GM18502 (cell line): Measurements from ENCODE around the gene PDE3A.
"Not testable (repeated sequence)": the region's sequence is repeated elsewhere in the genome, so short reads cannot be mapped to it uniquely, and the experiment has no call there.

Experiments used
- ATAC-seq: cut with Tn5 transposase; IDR thresholded peaks from one replicate; pipeline ENCODE4 v1.9.1; 2021; ENCODE audit warnings: mild to moderate bottlenecking; ENCODE audit not compliant: unreplicated experiment, poor library complexity

Gene PDE3A

DNA sequence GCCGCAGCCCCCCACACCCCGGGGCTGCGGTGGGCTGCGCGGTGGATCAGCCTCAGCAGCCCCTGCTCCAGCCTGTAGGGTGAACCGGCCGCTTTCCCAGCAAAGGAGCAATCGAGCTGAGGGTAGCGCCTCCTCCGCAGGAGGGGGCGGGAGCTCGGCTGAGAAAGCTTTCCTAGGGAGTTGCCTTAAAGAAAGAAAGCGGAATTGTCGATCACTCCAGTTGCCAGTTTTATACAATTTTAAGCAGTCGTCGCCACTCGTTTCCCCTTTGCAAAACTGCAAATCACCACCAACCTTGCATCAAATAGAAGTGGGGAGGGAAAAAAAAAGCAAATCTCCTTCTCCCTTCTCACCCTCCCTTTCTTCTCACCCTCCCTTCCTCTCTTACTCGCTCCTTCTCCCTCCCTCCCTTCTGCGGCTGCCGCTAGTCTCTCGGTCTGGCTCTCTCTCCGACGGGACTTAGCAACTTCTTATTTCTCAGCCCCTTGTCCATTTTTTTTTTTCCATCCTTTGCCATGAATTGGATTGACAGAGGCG, at the start of gene PDE3A:
TSS of gene PDE3A (plus strand) at position 424 of the 537 bp plus-strand sequence. CDS start 748 bp downstream, outside the sequence.
- ATAC-seq, result no peak

DNA sequence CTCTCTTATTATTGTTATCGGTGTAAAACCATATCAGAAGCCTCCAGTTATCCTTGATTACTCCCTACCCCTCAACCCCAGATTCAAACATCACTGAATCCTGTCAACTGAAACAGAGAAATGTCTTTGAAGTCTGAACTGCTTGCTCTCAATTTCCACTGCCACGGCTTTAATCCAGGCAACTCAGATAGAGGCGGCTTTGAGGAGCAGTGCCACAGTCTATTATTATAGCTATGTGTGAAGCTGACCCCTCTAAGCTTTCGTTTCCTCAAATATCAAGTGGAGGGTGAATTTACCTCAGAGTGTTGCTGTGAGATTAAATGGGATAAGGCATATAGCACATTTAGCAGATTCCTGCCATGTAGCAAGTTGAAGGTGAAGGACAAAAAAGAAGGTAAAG, 49.0 kb upstream of the PDE3A start:
- no peak for ATAC-seq

DNA sequence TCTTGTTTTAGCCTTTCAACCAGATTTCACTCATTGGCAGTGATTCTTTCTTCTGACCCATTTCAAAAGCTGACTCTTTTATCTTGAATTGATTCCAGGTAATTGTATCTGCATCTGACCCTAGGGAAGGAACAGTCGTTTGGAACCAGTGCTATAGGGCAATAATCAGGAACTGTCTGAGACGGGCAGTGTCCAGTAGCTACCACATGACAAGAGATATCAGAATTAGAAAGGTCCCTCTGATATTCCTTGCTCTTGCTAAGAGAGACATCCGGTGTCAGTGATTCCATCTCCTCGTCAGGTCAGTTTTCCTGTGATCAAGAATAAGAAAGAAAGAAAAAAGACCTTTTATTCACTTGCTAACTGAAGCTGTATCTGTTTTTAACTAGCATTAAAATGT, 47.8 kb upstream of the PDE3A start:
- ATAC-seq, result no peak

DNA sequence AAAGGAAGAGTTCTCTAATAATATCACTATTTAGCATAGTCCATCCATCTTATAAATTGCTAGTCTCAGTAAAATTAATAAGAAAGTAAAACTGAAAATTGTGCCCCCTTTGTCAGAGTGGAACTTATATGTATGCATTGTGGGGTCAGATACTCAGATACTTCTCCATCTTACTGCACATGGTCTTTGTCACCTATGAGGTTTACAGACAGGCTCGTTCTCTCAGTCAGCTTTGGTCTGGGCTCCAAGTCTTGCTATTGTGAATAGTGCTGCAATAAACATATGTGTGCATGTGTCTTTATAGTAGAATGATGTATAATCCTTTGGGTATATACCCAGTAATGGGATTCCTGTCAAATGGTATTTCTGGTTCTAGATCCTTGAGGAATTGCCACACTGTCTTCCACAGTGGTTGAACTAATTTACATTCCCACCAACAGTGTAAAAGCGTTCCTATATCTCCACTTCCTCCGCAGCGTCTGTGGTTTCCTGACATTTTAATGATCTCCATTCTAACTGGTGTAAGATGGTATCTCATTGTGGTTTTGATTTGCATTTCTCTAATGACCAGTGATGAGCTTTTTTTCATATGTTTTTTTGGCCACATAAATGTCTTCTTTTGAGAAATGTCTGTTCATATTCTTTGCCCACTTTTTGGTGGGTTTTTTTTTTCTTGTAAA, 37.4 kb upstream of the PDE3A start:
- ATAC-seq, result not testable (repeated sequence)

DNA sequence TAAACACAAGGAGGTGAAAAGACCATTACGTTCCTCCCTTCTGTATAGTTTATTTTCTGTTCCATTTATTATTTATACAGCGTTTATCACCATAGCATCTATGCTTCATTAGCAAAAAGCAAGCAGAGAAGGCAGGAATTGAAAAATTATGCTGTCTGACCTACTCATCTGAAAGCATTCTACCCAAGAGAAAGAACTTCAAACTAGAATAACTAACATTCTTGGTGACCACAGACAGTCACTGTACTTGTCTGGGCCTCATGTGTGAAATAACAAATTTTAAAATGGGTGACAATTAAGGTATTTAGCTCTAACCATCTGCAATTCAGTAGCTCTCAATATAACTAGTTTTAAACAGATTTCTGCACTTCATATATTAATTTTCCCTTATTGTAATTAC, 29.3 kb upstream of the PDE3A start:
- ATAC-seq, result no peak

DNA sequence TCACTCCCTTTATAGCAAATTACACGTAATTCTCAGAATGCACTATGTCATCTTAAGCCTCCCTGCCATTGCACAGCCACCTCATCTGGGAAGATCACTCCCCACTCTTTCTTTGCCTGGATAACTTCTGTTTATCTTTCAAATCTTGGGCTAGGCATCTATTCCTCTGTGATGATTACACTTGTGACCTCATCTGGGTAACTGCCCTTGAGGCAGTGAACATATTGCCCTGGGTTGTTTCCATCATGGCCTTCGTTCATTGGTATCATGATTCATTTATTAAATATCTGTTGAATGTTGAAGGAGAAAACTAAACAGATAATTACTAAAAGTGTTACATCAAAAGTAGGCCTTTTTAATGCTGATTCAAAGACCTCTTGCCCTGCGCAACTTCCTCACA, 26.2 kb upstream of the PDE3A start:
- no peak for ATAC-seq

- ATAC-seq, result no peak
These were observed 22.5 kb upstream of the PDE3A start for GRCh38 chr12:20345866-20346265.

DNA sequence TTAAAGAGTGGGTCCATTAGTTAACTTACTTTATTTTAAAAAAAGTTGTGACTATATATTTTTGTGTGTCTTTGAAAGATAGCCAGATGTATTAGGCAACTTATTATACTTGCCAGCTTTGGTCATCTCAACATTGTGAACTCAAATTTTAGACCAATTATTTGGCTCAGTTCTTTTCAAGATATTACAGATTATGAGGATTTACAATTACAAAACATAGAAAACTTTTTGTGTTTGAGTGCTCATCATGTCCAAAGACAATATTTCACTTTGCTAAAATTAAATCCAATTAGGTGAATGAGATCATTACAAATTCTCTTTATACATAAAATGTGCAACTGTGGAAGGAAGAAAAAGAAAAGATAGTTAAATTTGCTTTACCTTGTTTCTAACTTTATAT, 18.3 kb upstream of the PDE3A start:
- no peak for ATAC-seq

DNA sequence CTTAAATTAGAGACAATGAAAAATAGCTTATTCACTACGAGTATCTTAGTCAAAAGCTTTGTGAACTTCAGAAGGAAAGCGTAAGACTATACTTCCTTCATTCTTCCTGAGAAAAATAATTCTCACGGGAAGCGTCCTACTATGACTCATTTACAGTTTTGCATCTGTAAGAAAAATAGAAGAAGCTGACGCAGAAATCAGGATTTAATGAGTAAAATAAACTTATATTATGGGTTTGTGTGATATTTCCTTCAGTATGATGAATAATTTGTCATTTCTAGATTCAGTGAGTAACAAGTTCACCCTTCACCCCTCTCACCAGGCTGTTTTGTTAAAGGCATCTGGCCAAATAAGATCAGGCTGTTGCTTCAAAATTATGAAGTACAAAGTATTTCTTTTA, 17.8 kb upstream of the PDE3A start:
- no peak for ATAC-seq

GRCh38 chr12:20351406-20351805, 16.9 kb upstream of the PDE3A start:
- ATAC-seq, result no peak

DNA sequence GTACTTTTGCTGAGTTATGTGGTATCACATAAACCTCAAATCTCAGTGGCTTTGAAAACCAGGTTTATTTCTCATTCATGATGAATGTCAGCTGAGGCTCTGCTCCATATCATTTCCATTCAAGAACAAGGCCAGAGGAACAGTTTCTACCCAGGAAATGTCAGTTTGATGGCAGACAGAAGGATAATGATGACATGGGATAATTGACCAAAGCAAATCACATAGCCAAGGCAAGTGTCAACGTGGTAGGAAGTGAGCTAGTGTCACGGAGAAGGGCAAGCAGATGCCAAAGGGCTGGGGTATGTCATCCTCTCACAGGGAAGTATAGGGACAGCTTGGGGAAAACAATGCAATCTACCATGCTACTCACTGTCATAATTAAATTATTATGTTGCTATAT, 12.3 kb upstream of the PDE3A start:
- ATAC-seq, result no peak

- no peak for ATAC-seq
These were observed 7.9 kb upstream of the PDE3A start for GRCh38 chr12:20360407-20360806.

DNA sequence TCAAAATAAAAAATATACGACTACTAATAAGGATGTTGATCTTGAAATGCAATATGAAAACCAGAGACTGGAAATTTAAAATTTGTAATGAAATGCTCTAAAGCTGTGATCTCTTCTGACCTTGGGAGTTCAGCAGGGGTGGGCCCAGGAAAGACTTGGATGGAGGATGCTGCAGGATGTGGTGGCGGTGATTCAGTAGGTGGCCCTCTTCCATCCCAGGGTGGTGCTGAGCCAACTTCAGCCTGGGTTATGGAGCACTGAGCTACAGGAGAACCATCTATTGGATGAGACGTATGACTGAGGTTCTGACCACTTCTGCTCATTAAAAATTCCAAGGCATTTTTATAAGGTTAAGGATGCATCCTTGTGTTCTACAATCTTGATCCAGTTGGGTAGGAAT, 6.9 kb upstream of the PDE3A start:
- no peak for ATAC-seq

GRCh38 chr12:20364501-20364900, 3.8 kb upstream of the PDE3A start:
- no peak for ATAC-seq

DNA sequence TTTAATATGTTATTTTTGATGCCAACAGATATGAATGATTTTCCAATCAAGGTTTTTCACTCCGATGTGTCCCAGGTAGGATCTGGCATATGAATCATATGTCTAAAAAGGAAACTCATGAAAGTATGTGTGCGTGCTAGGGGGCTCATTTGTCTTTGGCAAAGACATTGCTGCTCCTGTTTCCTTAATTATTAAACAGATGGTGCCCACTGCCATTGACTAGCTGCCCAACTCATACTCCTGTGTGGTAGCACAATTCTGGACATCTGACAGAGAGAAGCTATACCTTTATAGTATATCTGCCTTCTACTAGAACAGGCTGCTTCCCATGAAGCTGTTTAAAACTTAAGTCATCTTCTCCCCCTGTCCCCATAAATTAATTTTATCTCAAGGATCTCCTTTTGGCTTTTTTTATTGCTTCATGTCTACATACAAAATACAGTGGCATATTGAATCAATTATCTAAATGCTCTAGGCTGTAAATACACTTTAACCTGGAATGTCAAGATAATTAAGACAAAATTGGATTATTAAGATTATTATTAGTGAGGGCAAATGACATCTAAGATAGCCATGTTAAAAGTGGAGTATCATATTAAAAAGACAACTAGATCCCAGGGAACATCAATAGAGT, 1.4 kb upstream of the PDE3A start:
- no peak for ATAC-seq

DNA sequence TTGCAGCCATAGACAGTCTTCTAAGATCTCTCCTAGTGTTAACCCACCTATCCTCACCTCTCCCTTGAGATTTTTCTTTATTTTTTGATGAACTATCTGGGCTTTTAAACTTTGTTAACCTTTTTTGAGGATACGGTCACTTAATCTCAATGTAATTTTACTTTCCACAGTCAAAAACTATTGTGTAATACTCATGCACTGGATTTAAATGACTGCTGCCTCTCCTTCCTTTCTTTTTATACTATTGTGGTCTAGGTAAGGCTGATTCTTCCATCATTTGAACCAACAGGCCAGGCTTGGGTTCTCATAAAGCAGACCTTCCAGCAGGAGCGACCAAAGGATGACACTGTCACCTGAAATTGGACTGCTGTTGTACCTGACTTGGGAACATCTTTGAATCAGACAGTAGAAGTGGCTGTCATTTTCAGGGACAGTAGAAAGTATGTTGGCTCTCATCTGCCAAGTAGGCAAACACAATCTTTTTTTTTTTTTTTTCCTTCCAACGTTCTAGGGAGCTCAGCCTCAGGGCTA, 689 bp upstream of the PDE3A start:
- ATAC-seq, result no peak

DNA sequence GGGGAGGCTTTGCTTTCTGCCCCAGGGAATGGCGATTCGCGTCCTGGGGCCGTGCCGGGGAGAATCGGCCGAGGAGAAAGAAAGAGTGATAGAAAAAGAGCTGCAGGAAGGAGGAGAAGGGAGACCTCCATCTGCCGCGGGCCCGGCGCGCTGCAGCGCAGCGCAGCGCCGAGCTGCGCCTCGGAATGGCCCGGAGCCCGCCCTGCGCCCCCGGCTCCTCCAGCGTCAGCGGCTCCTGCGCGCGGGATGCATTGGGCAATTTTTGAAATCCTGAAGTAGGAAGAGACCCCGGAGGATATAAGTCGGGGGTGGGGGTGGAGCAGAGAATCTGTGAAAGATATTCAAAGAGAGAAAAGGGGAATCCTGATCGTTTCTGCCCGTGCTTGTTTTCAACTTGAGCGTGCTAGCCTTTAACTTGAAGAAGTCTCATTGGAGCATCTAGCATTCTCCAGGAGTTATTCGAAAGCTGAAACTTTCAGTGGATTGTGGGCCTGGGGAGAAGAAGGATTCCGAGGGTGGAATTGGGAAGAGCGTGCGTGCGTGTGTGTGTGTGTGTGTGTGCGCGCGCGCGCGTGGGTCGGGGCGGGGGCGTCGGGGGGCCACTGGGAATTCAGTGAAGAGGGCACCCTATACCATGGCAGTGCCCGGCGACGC, 441 bp downstream of the PDE3A start:
- no peak for ATAC-seq

- ATAC-seq, result no peak
These were observed 1.1 kb downstream of the PDE3A start for GRCh38 chr12:20369305-20370013.

DNA sequence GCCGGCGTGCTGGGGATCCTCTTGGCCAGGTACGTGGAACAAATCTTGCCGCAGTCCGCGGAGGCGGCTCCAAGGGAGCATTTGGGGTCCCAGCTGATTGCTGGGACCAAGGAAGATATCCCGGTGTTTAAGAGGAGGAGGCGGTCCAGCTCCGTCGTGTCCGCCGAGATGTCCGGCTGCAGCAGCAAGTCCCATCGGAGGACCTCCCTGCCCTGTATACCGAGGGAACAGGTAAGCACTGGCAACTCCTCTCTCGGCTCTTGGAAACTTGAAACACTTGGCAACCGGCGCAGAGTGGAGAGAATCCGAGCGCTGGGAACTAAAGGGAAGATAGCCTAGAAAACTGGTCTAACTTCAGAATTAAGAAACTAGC, 1.7 kb downstream of the PDE3A start:
- ATAC-seq, result no peak

DNA sequence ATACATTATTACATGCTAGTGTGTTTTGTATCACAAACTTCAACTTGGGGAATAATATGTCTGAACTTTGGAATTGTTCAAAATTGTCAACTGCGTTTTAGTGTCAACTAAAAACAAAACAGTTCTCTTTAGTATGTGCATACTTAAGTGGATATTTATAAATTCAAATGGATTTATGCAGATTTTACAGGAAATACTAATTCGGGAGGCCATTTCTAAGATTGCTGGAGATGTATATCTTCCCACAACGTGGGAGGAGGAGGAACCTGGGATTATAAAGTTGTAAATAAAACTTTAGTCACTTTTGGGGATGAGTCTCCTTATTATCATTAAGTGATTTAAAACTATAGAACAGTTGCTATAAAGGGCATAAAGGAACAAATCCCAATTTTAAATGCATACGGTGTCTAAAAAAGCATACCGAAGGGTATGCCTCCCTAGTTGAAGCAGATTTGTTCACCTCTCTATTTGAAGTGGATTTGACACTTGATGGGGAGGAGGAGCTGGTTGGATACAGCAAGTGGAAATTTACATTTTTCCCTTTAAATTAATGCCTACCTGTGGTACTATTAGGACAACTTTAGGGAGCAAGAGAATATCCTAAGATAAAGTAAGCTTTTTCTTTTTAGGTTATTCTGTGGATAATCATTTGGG, 2.7 kb downstream of the PDE3A start:
- ATAC-seq, result no peak
